Activated CD4-positive, alpha-beta T cell treated with anti-CD3 and anti-CD28 coated beads, Interleukin-2, amount 50 U/mL, for 48 hours (primary cell): Measurements from ENCODE around the gene OR9K2.
"Not testable (repeated sequence)": the region's sequence is repeated elsewhere in the genome, so short reads cannot be mapped to it uniquely, and the experiment has no call there.

Experiments
- DNase-seq, 2 experiments: peaks; one replicate each; pipeline ENCODE4 v3.0.0-alpha.2; 2020

Gene OR9K2, protein sequence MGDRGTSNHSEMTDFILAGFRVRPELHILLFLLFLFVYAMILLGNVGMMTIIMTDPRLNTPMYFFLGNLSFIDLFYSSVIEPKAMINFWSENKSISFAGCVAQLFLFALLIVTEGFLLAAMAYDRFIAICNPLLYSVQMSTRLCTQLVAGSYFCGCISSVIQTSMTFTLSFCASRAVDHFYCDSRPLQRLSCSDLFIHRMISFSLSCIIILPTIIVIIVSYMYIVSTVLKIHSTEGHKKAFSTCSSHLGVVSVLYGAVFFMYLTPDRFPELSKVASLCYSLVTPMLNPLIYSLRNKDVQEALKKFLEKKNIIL

DNA sequence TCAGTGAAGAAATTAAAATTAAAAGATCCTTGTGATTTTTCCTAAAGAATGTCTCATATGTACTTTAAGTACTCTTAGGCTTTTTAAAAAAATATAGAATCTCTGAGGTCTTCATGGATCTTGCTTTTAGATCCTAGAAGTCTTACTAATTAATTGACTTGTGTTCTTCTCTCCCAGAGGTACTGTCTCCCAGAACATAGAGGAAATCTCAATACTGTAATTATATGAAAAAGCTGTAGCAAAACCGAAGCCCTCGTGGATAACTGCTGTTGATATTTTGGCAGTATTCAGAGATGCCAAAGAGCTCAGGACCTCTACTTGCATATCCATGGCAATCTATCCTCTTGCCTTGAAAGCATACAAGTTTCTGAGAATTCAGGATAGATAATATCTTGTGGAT lies at the start of gene OR9K2:
TSS of gene OR9K2 (plus strand) at position 301 of the 400 bp plus-strand sequence. CDS start 3,429 bp downstream, outside the sequence.
- no peak for DNase-seq

DNA sequence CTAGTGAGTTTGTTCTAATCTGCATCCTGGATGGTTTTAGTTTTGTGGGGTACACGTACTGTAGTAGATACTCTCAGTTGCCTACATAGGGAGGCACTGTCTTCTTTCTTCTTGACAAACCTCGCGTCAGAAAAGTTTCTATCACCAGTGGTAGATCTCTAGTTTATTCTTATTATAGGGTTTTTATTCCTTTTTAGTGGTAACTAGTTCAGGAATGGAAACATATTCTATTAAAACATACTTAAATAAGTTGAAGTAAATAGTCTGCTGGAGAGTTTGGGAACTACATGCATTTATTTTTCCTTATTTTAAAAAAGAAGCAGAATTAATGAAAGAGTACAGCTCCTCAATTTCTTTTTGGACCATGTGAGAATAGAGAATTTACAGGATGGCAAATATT lies 33.6 kb upstream of the OR9K2 start:
- DNase-seq: no peak

DNA sequence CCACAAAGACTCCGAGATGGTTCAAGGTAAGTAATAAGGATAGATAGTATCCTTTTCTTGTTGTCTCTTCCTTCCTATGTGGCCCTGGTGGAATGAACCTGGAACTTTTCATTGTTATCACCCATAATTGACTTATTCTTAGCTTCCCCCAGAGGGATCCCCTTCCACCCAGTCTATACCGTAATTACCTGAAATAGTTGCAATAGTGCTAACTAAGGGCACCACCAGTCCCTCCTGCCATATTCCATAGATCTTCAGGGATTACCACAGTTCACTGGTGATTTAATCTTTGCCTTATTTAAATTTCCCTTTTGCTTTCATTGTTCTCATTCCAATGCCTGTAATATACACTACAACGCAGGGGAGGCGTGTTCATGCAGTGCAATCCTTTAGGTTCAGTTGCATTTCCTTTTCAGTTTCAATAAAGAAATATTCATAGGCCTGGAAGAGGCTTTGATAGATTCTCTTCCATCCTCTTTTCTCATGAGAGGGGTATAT lies 13.8 kb upstream of the OR9K2 start:
- no peak for DNase-seq

DNA sequence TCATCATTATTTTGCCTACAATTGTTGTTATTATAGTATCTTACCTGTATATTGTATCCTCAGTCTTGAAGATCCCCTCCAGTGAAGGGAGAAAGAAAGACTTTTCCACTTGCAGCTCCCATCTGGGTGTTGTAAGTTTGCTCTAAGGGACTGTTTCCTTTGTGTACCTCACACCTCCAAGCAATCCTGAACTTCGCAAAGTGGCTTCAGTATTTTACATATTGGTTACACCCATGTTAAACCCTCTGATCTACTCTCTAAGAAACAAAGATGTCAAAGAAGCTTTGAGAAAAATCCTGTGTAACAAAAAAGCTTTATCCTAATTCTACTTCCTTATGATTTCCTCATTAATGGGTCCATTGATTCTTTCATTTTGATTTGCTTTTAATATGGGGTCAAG lies 10.1 kb upstream of the OR9K2 start:
- no peak for DNase-seq

DNA sequence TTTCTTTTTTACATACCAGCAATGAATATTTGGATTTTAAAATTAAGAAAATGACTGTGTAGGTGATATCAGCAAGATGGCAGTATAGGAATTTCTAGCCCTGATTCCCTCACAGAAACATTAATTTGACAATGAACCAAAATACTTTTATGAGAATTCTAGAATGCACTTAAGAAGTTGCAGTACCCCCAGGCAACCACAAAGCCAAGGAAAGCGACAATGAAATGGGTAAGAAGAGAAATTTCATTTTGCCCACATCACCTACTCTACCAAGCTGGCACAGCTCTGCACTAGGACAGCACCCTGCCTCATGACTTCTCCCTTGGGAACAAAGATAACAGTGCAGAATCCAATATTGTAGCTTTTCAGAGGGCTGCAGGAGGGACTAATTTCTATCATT lies 6.6 kb downstream of the OR9K2 start:
- DNase-seq: no peak

DNA sequence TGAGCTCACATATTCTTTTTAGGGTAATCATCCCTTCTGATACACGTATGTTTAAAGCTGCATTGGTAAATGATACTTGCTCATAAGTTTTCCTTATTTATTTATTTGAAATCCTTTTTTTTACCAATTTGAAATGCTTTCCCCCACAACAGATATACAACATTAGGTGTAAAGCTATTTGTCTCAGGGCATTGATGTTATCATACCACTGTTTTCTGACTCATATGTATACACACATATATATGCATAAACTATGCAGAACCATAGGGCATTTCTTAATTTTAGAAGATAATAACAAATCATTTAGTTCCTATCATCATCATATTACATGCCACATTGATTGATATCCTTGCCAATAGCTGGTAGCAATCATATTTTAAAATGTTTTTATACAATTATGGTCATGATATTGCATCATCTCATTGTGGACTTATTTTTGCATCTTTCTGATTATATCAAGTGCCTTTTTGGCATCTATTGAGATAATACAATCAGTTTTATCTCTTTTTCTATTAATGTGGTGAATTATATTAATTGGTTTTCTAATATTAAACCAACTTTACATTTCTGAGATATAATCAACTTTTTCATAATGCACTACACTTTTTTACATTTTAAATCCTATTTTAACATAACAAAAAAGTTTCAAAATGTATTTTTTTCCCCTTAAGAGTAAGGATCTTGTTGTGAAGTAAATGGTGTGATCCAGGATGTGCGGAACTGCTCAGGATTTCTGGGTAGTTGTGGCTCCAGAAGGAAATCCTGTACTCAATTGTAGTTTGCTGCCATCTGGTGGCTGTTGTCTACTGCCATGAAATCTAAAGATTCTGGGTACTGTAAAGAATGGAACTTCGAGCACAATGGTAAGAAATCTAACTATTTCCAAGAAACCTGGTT lies 16.7 kb downstream of the OR9K2 start:
- DNase-seq: peak; percentile 31 to 54

DNA sequence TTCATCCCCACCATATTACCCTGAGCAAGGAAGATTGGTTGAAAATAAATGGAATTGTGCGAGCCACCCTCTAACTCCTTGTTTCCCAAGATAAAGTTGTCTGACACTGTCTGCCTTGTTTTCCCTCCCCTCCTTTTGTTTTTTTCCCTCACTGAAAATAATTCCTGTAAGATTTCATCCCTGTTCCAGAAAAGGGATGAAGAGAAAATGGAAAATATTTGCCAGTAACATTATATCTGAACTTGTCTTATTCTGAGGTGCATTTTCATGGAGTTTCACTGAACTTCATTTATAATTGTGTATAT lies 17.3 kb downstream of the OR9K2 start:
- no peak for DNase-seq

DNA sequence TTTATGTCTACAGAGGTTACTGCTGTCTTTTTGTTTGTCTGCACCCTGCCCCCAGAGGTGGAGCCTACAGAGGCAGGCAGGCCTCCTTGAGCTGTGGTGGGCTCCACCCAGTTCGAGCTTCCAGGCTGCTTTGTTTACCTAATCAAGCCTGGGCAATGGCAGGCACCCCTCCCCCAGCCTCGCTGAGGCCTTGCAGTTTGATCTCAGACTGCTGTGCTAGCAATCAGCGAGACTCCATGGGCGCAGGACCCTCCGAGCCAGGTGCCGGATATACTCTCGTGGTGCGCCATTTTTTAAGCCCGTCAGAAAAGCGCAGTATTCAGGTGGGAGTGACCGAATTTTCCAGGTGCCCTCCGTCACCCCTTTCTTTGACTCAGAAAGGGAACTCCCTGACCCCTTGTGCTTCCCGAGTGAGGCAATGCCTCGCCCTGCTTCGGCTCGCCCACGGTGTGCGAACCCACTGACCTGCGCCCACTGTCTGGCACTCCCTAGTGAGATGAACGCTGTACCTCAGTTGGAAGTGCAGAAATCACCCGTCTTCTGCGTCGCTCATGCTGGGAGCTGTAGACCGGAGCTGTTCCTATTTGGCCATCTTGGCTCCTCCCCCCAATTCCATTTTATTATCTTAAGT lies 40.9 kb downstream of the OR9K2 start:
- DNase-seq: not testable (repeated sequence)

DNA sequence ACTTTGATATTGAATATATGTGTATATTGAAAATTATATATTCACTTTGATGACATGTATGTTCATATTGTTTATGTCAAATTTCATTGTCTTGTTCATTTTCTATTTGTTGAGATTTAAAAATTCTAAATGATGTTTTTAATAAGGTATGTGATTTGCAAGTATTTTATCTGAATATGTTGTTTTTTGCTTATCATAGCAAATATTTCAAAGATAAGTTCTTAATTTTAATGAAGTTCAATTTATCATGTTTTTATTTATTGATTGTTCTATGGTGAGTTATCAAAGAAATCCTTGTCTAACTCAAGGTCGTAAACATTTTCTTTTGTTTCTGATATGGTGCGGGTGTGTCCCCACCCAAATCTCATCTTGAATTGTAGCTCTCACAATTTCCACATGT lies 45.2 kb downstream of the OR9K2 start:
- DNase-seq: no peak

DNA sequence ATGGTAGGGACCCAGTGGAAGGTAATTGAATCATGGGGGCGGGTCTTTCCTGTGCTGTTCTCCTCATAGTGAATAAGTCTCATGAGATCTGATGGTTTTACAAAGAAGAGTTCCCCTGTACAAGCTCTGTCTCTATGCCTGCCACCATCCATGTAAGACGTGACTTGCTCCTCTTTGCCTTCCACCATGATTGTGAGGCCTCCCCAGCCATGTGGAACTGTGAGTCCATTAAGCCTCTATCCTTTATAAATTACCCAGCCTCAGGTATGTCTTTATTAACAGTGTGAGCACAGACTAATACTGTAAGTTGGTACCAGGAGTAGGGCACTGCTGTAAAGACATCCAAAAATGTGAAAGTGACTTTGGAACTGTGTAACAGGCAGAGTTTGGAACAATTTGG lies 45.6 kb downstream of the OR9K2 start:
- not testable (repeated sequence) for DNase-seq

DNA sequence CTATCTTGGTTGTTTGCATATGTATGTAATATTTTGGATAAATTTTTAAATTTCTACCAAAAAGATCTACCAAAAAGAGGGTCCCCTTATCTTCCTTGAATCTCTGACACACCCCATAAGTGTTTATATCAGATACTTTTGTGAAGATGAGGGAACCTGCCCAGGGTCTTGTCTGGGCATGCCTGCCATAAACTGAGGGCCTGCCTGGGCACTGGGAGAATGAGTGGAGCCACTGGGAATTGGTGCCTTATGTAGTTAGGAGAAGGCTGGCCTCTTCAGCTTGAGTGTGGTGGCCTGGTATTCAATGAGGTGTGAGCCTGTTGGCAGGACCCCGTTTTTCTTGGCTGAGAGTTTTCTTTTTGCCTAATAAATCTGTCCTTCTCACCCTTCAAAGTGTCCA lies 46.5 kb downstream of the OR9K2 start:
- no peak for DNase-seq

DNA sequence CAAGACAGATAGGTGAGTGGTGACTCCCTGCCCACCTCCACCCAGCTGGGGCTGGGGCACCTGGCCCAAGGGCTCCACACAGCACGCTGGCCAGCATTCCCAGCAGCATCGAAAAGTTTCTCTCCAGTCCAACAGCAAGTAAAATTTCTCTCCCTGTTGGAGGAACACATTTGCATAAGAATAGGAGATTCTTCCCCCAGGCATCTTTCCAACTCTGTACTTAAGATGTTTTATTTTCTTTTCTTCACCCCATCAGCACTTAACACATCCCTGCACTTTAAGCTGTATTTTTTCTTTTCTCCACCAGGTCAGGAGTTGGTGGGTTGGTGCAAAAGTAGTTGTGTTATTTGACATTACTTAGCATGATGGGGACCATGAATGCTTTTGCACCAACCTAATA lies 47.2 kb downstream of the OR9K2 start:
- DNase-seq: no peak
